Suprapubic skin (tissue), 4 donors: ENCODE data around the gene GSTP1. TPM values are rescaled to one million over a fixed set of nuclear protein-coding genes. Genes with fewer than 3 reads are reported as not detected.
"Not testable (repeated sequence)": the region's sequence is repeated elsewhere in the genome, so short reads cannot be mapped to it uniquely, and the experiment has no call there.

Experiments
- DNase-seq, 2 donors: peaks; one replicate each; pipeline ENCODE4 v3.0.0-alpha.2; 2019; ENCODE audit warnings: low spot score in 2 of 2
- H3K27ac ChIP-seq: fragments of 200-600 bp; sonication (generic); one replicate; pipeline ENCODE4 v1.5.1; 2019
- H3K27me3 ChIP-seq: fragments of 200-600 bp; sonication (generic); one replicate; pipeline ENCODE4 v1.5.1; 2019
- H3K36me3 ChIP-seq: fragments of 200-600 bp; sonication (generic); one replicate; pipeline ENCODE4 v1.5.1; 2019
- H3K4me1 ChIP-seq: fragments of 200-600 bp; sonication (generic); one replicate; pipeline ENCODE4 v1.5.1; 2019
- H3K4me3 ChIP-seq: fragments of 200-600 bp; sonication (generic); one replicate; pipeline ENCODE4 v1.5.1; 2019; ENCODE audit warnings: mild to moderate bottlenecking
- H3K9me3 ChIP-seq: fragments of 200-600 bp; sonication (generic); one replicate; pipeline ENCODE4 v1.5.1; 2019
- CTCF ChIP-seq, 2 donors: fragments of 200-600 bp in 1 of 2; fragments of 450-650 bp in 1 of 2; sonication (generic) in 1 of 2; IDR thresholded peaks; one replicate each; pipeline ENCODE4 v1.5.1; 2016 to 2019; ENCODE audit warnings: antibody characterized with exemption in 2 of 2, mild to moderate bottlenecking in 1 of 2, moderate library complexity in 1 of 2
- EP300 ChIP-seq: sonication (generic); formaldehyde crosslinking; IDR thresholded peaks from one replicate; pipeline ENCODE4 v1.6.1; 2017; ENCODE audit warnings: antibody characterized with exemption
- POLR2A ChIP-seq, 2 donors: fragments of 450-650 bp; IDR thresholded peaks; one replicate each; pipeline ENCODE4 v1.6.1; 2017; ENCODE audit warnings: antibody characterized with exemption in 2 of 2, mild to moderate bottlenecking in 2 of 2, moderate library complexity in 2 of 2
- POLR2AphosphoS5 ChIP-seq, 3 donors: sonication (generic); formaldehyde crosslinking; IDR thresholded peaks; one replicate each; pipeline ENCODE4 v1.6.1; 2017; ENCODE audit warnings: antibody characterized with exemption in 3 of 3
- WGBS: methylation state at CpG from one replicate; pipeline ENCODE4 v1.1.5; 2018; 5-methylcytosine and 5-hydroxymethylcytosine counted together
- total RNA-seq, 4 donors: library from RNA; depleted of rRNA; stranded (reverse); fragments of >200 nt; gene quantifications; one replicate each; pipeline ENCODE4 v1.1.0, GENCODE V29; 2016

The GSTP1 gene
- total RNA-seq, 4 donors from 2014 or later: 564 to 1,559 (median 1,256) TPM

- H3K4me3 ChIP-seq: no peak overlapping the region
- H3K36me3 ChIP-seq: peaks cover 9% of the 10 kb centered on the region
- H3K27me3 ChIP-seq: peaks cover 17% of the 10 kb centered on the region
- 79% methylated on average over 7 of the region's 7 CpGs for WGBS
- H3K27ac ChIP-seq: no peak overlapping the region
- H3K4me1 ChIP-seq: peaks cover 28% of the 10 kb centered on the region
- no peak for TF ChIP-seq EP300
- TF ChIP-seq POLR2AphosphoS5 (IDR thresholded peaks at IDR 0.05): no peak
- no peak for TF ChIP-seq POLR2A (IDR thresholded peaks at IDR 0.05)
- TF ChIP-seq CTCF (IDR thresholded peaks at IDR 0.05): no peak
- H3K9me3 ChIP-seq: no peaks in the 10 kb centered on the region
- peak in 1 of 2 donors; percentile 40 for DNase-seq
These were observed 33.8 kb downstream of the GSTP1 start for GRCh38 chr11:67617243-67617953.

GRCh38 chr11:67618901-67619659 lies 35.5 kb downstream of the GSTP1 start:
- DNase-seq, H3K9me3 ChIP-seq, H3K27ac ChIP-seq, H3K4me3 ChIP-seq, H3K36me3 ChIP-seq: not testable (repeated sequence)
- WGBS: 97% methylated on average over 6 of the region's 40 CpGs
- peaks cover 19% of the 10 kb centered on the region for H3K4me1 ChIP-seq
- peaks cover 17% of the 10 kb centered on the region for H3K27me3 ChIP-seq

GRCh38 chr11:67619683-67620618 lies 36.3 kb downstream of the GSTP1 start:
- H3K9me3 ChIP-seq, DNase-seq, H3K27ac ChIP-seq, H3K36me3 ChIP-seq, H3K4me3 ChIP-seq: not testable (repeated sequence)
- peaks cover 11% of the 10 kb centered on the region for H3K4me1 ChIP-seq
- WGBS: 96% methylated on average over 33 of the region's 33 CpGs
- H3K27me3 ChIP-seq: peaks cover 16% of the 10 kb centered on the region

- H3K4me3 ChIP-seq, H3K4me1 ChIP-seq, H3K27ac ChIP-seq, H3K36me3 ChIP-seq, H3K27me3 ChIP-seq, H3K9me3 ChIP-seq, DNase-seq: not testable (repeated sequence)
- WGBS: 93% methylated on average over 13 of the region's 13 CpGs
These were observed 37.0 kb downstream of the GSTP1 start for GRCh38 chr11:67620621-67621020.

- DNase-seq, H3K27me3 ChIP-seq, H3K4me3 ChIP-seq, H3K4me1 ChIP-seq, H3K9me3 ChIP-seq, H3K36me3 ChIP-seq, H3K27ac ChIP-seq: not testable (repeated sequence)
- 71% methylated on average over 3 of the region's 3 CpGs for WGBS
These were observed 38.3 kb downstream of the GSTP1 start for GRCh38 chr11:67621928-67622327.

GRCh38 chr11:67622905-67623304 lies 39.3 kb downstream of the GSTP1 start:
- H3K4me1 ChIP-seq, H3K4me3 ChIP-seq, H3K27ac ChIP-seq, DNase-seq, H3K36me3 ChIP-seq, H3K9me3 ChIP-seq, H3K27me3 ChIP-seq: not testable (repeated sequence)
- 100% methylated on average over 4 of the region's 7 CpGs for WGBS

- not testable (repeated sequence) for H3K27ac ChIP-seq, H3K9me3 ChIP-seq, H3K36me3 ChIP-seq, H3K27me3 ChIP-seq, H3K4me3 ChIP-seq, DNase-seq
- 76% methylated on average over 1 of the region's 1 CpG for WGBS
- H3K4me1 ChIP-seq: peaks cover 17% of the 10 kb centered on the region
These were observed 40.2 kb downstream of the GSTP1 start for GRCh38 chr11:67623795-67624194.

GRCh38 chr11:67626131-67626833 lies 42.7 kb downstream of the GSTP1 start:
- 96% methylated on average over 10 of the region's 10 CpGs for WGBS
- DNase-seq, H3K27ac ChIP-seq, H3K4me3 ChIP-seq, H3K27me3 ChIP-seq, H3K9me3 ChIP-seq, H3K36me3 ChIP-seq: not testable (repeated sequence)
- H3K4me1 ChIP-seq: peaks cover 35% of the 10 kb centered on the region
